Amygdala (tissue), 56 donors: ENCODE measurements around the gene LMOD1.
"Not testable (repeated sequence)": the region's sequence is repeated elsewhere in the genome, so short reads cannot be mapped to it uniquely, and the experiment has no call there.

ENCODE experiments used
- DNase-seq, 56 donors: peaks; one replicate each; lab custom pipeline; 2025; lab: John Stamatoyannopoulos, UW

Gene LMOD1

GRCh38 chr1:201954263-201955008 is 8.1 kb upstream of the LMOD1 start:
- DNase-seq: peak in 1 of 56 donors; percentile 19

- DNase-seq: no peak
These were observed 3.1 kb upstream of the LMOD1 start for GRCh38 chr1:201949491-201949890.

- no peak for DNase-seq
These were observed 1.3 kb upstream of the LMOD1 start for GRCh38 chr1:201947697-201948008.

- DNase-seq: no peak
These were observed 505 bp downstream of the LMOD1 start for GRCh38 chr1:201945863-201946223.

GRCh38 chr1:201945157-201945556 is 1.2 kb downstream of the LMOD1 start:
- no peak for DNase-seq

GRCh38 chr1:201944639-201945038 is 1.7 kb downstream of the LMOD1 start:
- DNase-seq: no peak

GRCh38 chr1:201944002-201944401 is 2.3 kb downstream of the LMOD1 start:
- no peak for DNase-seq

- no peak for DNase-seq
These were observed 4.2 kb downstream of the LMOD1 start for GRCh38 chr1:201942129-201942495.

- DNase-seq: no peak
These were observed 4.8 kb downstream of the LMOD1 start for GRCh38 chr1:201941420-201942128.

- DNase-seq: not testable (repeated sequence)
These were observed 6.0 kb downstream of the LMOD1 start for GRCh38 chr1:201940316-201940715.

GRCh38 chr1:201939574-201939973 is 6.8 kb downstream of the LMOD1 start:
- no peak for DNase-seq

- no peak for DNase-seq
These were observed 7.2 kb downstream of the LMOD1 start for GRCh38 chr1:201939148-201939547.

GRCh38 chr1:201938440-201939035 is 7.8 kb downstream of the LMOD1 start:
- DNase-seq: no peak

GRCh38 chr1:201937624-201938213 is 8.6 kb downstream of the LMOD1 start:
- no peak for DNase-seq

GRCh38 chr1:201933840-201934430 is 12.4 kb downstream of the LMOD1 start:
- no peak for DNase-seq

GRCh38 chr1:201930803-201931202 is 15.5 kb downstream of the LMOD1 start:
- DNase-seq: no peak

- DNase-seq: no peak
These were observed 16.2 kb downstream of the LMOD1 start for GRCh38 chr1:201930137-201930536.

- no peak for DNase-seq
These were observed 18.1 kb downstream of the LMOD1 start for GRCh38 chr1:201928266-201928665.

- DNase-seq: no peak
These were observed 20.2 kb downstream of the LMOD1 start for GRCh38 chr1:201925981-201926645.

- DNase-seq: no peak
These were observed 21.1 kb downstream of the LMOD1 start for GRCh38 chr1:201925301-201925567.

GRCh38 chr1:201921952-201922558 is 24.3 kb downstream of the LMOD1 start:
- DNase-seq: no peak
